Measurements from ENCODE around the gene KCNQ1.

DNA sequence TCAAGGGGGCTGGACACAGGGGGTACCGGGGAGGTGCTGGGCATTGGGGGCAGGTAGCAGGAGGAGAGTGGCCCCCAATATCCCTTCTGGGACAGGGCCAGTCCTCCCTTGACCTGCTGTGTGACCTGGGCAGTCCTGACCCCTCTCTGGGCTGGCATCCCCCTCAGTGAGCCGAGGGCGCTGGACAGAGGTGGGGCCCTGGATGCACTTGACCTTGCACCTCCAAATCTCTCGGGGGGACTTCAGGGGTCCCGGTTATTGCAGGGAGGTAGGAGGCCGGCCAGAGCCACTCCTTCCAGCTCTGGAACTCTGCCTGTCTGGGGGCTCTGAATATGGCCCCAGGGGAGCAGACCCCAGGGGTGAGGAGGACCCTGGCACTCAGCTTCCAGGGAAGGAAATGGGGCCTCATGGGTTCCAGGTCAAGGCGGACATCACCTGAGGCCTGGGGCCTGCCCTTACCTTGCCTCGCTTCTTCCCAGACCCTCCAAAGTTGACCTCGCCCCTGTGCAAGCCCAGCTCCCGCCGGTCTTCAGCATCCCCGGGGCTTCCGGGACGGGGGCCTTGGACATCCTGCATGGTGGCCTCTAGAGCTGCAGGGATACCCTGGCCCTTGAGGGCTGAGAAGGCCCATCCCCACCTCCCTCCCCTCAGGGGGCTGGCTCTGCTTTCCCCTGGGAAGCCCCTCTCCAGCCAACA, 22.2 kb upstream of the KCNQ1 start:
- TF ChIP-seq POLR2AphosphoS5 (IDR thresholded peaks at IDR 0.05) (no peak), POLR2A (IDR thresholded peaks at IDR 0.05) (no peak)
- TF ChIP-seq, protein P1, sequence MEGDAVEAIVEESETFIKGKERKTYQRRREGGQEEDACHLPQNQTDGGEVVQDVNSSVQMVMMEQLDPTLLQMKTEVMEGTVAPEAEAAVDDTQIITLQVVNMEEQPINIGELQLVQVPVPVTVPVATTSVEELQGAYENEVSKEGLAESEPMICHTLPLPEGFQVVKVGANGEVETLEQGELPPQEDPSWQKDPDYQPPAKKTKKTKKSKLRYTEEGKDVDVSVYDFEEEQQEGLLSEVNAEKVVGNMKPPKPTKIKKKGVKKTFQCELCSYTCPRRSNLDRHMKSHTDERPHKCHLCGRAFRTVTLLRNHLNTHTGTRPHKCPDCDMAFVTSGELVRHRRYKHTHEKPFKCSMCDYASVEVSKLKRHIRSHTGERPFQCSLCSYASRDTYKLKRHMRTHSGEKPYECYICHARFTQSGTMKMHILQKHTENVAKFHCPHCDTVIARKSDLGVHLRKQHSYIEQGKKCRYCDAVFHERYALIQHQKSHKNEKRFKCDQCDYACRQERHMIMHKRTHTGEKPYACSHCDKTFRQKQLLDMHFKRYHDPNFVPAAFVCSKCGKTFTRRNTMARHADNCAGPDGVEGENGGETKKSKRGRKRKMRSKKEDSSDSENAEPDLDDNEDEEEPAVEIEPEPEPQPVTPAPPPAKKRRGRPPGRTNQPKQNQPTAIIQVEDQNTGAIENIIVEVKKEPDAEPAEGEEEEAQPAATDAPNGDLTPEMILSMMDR (IDR thresholded peaks at IDR 0.05): no peak
